Right renal cortex interstitium (tissue), 3 donors: Measurements from ENCODE around the gene ZNF519. TPM values are rescaled to one million over a fixed set of nuclear protein-coding genes. Genes with fewer than 3 reads are reported as not detected.

Source experiments
- DNase-seq, 3 donors: peaks; one replicate each; pipeline ENCODE4 v3.0.0-alpha.2; 2013; ENCODE audit warnings: low read depth in 3 of 3, low spot score in 2 of 3
- polyA plus RNA-seq, 3 donors: library from polyadenylated mRNA; unstranded; fragments of 120-200 nt; gene quantifications; one replicate each; pipeline ENCODE4 v1.2.1, GENCODE V29; 2013; ENCODE audit not compliant: insufficient read length in 3 of 3

Gene ZNF519
- polyA plus RNA-seq, 3 donors, result 10.3 to 13.4 (median 11.6) TPM

GRCh38 chr18:14100503-14101286, 31.5 kb downstream of the ZNF519 start:
- no peak for DNase-seq

GRCh38 chr18:14098428-14098827, 33.8 kb downstream of the ZNF519 start:
- DNase-seq, result no peak

- DNase-seq, result no peak
Observed at GRCh38 chr18:14097761-14098160, 34.5 kb downstream of the ZNF519 start.

- DNase-seq, result no peak
Observed at GRCh38 chr18:14093307-14093915, 38.8 kb downstream of the ZNF519 start.

GRCh38 chr18:14092625-14093306, 39.5 kb downstream of the ZNF519 start:
- no peak for DNase-seq

- no peak for DNase-seq
Observed at GRCh38 chr18:14089781-14090180, 42.5 kb downstream of the ZNF519 start.

GRCh38 chr18:14089191-14089590, 43.0 kb downstream of the ZNF519 start:
- DNase-seq, result no peak

- DNase-seq, result peak; percentile 16 to 53 (median 19)
Observed at GRCh38 chr18:14086458-14087231, 45.6 kb downstream of the ZNF519 start.

- no peak for DNase-seq
Observed at GRCh38 chr18:14085770-14086457, 46.3 kb downstream of the ZNF519 start.

- no peak for DNase-seq
Observed at GRCh38 chr18:14075196-14075595, 57.0 kb downstream of the ZNF519 start.

- DNase-seq, result no peak
Observed at GRCh38 chr18:14074187-14074586, 58.0 kb downstream of the ZNF519 start.

- no peak for DNase-seq
Observed at GRCh38 chr18:14053661-14054060, 78.6 kb downstream of the ZNF519 start.

Other genes with a start within 250 kb of the ZNF519 start
- gene MC2R, start 216.9 kb downstream of the ZNF519 start, polyA plus RNA-seq, result under 1 TPM in 1 of 3 donors, not detected in 2; 0.16 TPM